H1 (cell line): ENCODE results near the gene PI16. TPM values are rescaled to one million over a fixed set of nuclear protein-coding genes. Genes with fewer than 3 reads are reported as not detected.

ENCODE experiments used
- CTCF ChIA-PET: fragments of 300-600 bp; sonication (Branson Sonifier 250); formaldehyde crosslinking; loops from one replicate; lab custom pipeline; 2021; ENCODE audit not compliant: partially characterized antibody; lab: Charles Lee
- POLR2A ChIA-PET: fragments of 300-600 bp; sonication (Branson Sonifier 250); formaldehyde crosslinking; loops from one replicate; lab custom pipeline; 2021; ENCODE audit warnings: inconsistent platforms; ENCODE audit not compliant: partially characterized antibody; lab: Charles Lee
- DNase-seq, 2 experiments: peaks; one replicate each; pipeline versions ENCODE4 v3.0.0 to v3.0.0-alpha.2; 2010 to 2022; ENCODE audit warnings: low spot score in 2 of 2, low read depth in 1 of 2, mixed read lengths in 1 of 2
- FAIRE-seq: peaks from 2 replicates; lab custom pipeline; 2011; peaks lifted over from hg19 to GRCh38; lab: Jason Lieb, UNC
- H2AFZ ChIP-seq: 2 replicates; pipeline ENCODE4 v1.8.1; 2012; ENCODE audit warnings: low read length, inconsistent platforms
- H2AK5ac ChIP-seq: 2 replicates; pipeline ENCODE4 v1.6.1; 2013; ENCODE audit warnings: low read depth, low read length
- H2BK120ac ChIP-seq: replicated peaks from 2 replicates; pipeline ENCODE3; 2013; ENCODE audit warnings: low read depth, low read length, inconsistent platforms
- H2BK12ac ChIP-seq: 2 replicates; pipeline ENCODE4 v1.6.1; 2013; ENCODE audit warnings: low read depth, low read length
- H2BK15ac ChIP-seq: 2 replicates; pipeline ENCODE4 v1.6.1; 2013; ENCODE audit warnings: low read length
- H2BK20ac ChIP-seq: 2 replicates; pipeline ENCODE4 v1.6.1; 2013; ENCODE audit warnings: low read length
- H2BK5ac ChIP-seq: 2 replicates; pipeline ENCODE4 v1.6.1; 2013; ENCODE audit warnings: low read depth, low read length
- H3K14ac ChIP-seq: 2 replicates; pipeline ENCODE4 v1.6.1; 2013; ENCODE audit warnings: inconsistent platforms; ENCODE audit not compliant: insufficient read length
- H3K18ac ChIP-seq: 2 replicates; pipeline ENCODE4 v1.6.1; 2013; ENCODE audit warnings: low read length; ENCODE audit errors: extremely low read depth
- H3K23ac ChIP-seq: 2 replicates; pipeline ENCODE4 v1.6.1; 2013; ENCODE audit warnings: inconsistent platforms; ENCODE audit not compliant: insufficient read length
- H3K23me2 ChIP-seq: 2 replicates; pipeline ENCODE4 v1.6.1; 2013; ENCODE audit warnings: low read depth, low read length
- H3K27ac ChIP-seq: 2 replicates; pipeline ENCODE4 v1.6.1; 2011; ENCODE audit warnings: low read depth, low read length, inconsistent platforms
- H3K27me3 ChIP-seq, 4 experiments: replicated peaks in 1 of 4; 1 replicate in 1 of 4; 2 replicates in 3 of 4; pipeline versions ENCODE4 v1.6.1 to v1.8.1; 2011 to 2013; ENCODE audit warnings: low read length in 3 of 4, mild to moderate bottlenecking in 3 of 4, inconsistent platforms in 2 of 4, mixed read lengths in 2 of 4, moderate library complexity in 1 of 4; ENCODE audit not compliant: control insufficient read depth in 3 of 4, insufficient read depth in 3 of 4; ENCODE audit errors: extremely low read depth in 1 of 4
- H3K36me3 ChIP-seq, 4 experiments: 2 replicates each; pipeline versions ENCODE4 v1.6.1 to v1.8.1; 2011 to 2013; ENCODE audit warnings: mild to moderate bottlenecking in 4 of 4, low read length in 3 of 4, moderate library complexity in 2 of 4, control low read depth in 1 of 4, inconsistent platforms in 1 of 4; ENCODE audit not compliant: insufficient read depth in 4 of 4, control insufficient read depth in 2 of 4
- H3K4ac ChIP-seq: replicated peaks from 2 replicates; pipeline ENCODE3; 2013; ENCODE audit warnings: low read length, low read depth, mixed read lengths, inconsistent platforms; ENCODE audit not compliant: insufficient read length
- H3K4me1 ChIP-seq, 4 experiments: replicated peaks in 1 of 4; 1 replicate in 1 of 4; 2 replicates in 3 of 4; pipeline versions ENCODE4 v1.6.1 to v1.8.1; 2011 to 2013; ENCODE audit warnings: low read length in 3 of 4, inconsistent platforms in 2 of 4, mixed read lengths in 1 of 4; ENCODE audit not compliant: insufficient read depth in 4 of 4, control insufficient read depth in 3 of 4
- H3K4me2 ChIP-seq, 2 experiments: 2 replicates each; pipeline versions ENCODE4 v1.6.1 to v1.8.1; 2011 to 2013; ENCODE audit warnings: low read depth in 2 of 2, low read length in 2 of 2, control low read depth in 1 of 2, inconsistent platforms in 1 of 2, mild to moderate bottlenecking in 1 of 2; ENCODE audit not compliant: insufficient read depth in 1 of 2
- H3K4me3 ChIP-seq, 4 experiments: fragments of 200-600, 300-600 bp in 1 of 4; sonication (generic), shearing (Covaris generic), sonication (Bioruptor Twin) in 1 of 4; 2 replicates each; pipeline versions ENCODE4 v1.5.1 to v1.8.1; 2011 to 2016; ENCODE audit warnings: low read length in 4 of 4, low read depth in 3 of 4, control low read depth in 2 of 4, inconsistent platforms in 2 of 4, mild to moderate bottlenecking in 2 of 4, mixed read lengths in 1 of 4, moderate library complexity in 1 of 4; ENCODE audit not compliant: insufficient read depth in 2 of 4; ENCODE audit errors: extremely low read depth in 1 of 4
- H3K56ac ChIP-seq: replicated peaks from 2 replicates; pipeline ENCODE3; 2013; ENCODE audit warnings: low read depth, mild to moderate bottlenecking, mixed read lengths, low read length, inconsistent platforms; ENCODE audit not compliant: insufficient read length
- H3K79me1 ChIP-seq: 2 replicates; pipeline ENCODE4 v1.6.1; 2013; ENCODE audit warnings: low read depth, low read length, control low read depth
- H3K79me2 ChIP-seq, 2 experiments: 2 replicates each; pipeline versions ENCODE4 v1.6.1 to v1.8.1; 2012 to 2013; ENCODE audit warnings: low read length in 2 of 2, mild to moderate bottlenecking in 2 of 2, inconsistent platforms in 1 of 2; ENCODE audit not compliant: insufficient read depth in 2 of 2, control insufficient read depth in 1 of 2
- H3K9ac ChIP-seq, 4 experiments: replicated peaks in 1 of 4; 1 replicate in 1 of 4; 2 replicates in 3 of 4; pipeline versions ENCODE4 v1.6.1 to v1.8.1; 2011 to 2013; ENCODE audit warnings: low read depth in 3 of 4, low read length in 3 of 4, control low read depth in 2 of 4, mild to moderate bottlenecking in 2 of 4, moderate library complexity in 2 of 4, inconsistent platforms in 1 of 4; ENCODE audit errors: extremely low read depth in 1 of 4
- H3K9me3 ChIP-seq, 2 experiments: 2 replicates each; pipeline versions ENCODE4 v1.6.1 to v1.8.1; 2012 to 2013; ENCODE audit warnings: mild to moderate bottlenecking in 2 of 2, moderate library complexity in 2 of 2, control low read depth in 1 of 2, inconsistent platforms in 1 of 2, low read depth in 1 of 2, low read length in 1 of 2, mixed read lengths in 1 of 2; ENCODE audit not compliant: insufficient read depth in 2 of 2
- H4K20me1 ChIP-seq, 2 experiments: replicated peaks in 1 of 2; 2 replicates each; pipeline versions ENCODE3 to v1.8.1; 2011 to 2013; ENCODE audit warnings: inconsistent platforms in 2 of 2, low read length in 2 of 2, mild to moderate bottlenecking in 1 of 2; ENCODE audit not compliant: insufficient read depth in 2 of 2, control insufficient read depth in 1 of 2
- H4K5ac ChIP-seq: 2 replicates; pipeline ENCODE4 v1.6.1; 2013; ENCODE audit warnings: low read length, low read depth, mixed read lengths, inconsistent platforms; ENCODE audit not compliant: insufficient read length
- H4K8ac ChIP-seq: 2 replicates; pipeline ENCODE4 v1.8.0; 2013; ENCODE audit warnings: mild to moderate bottlenecking, moderate library complexity, low read length, inconsistent platforms; ENCODE audit not compliant: insufficient read depth; ENCODE audit errors: extremely low read depth
- H4K91ac ChIP-seq: replicated peaks from 2 replicates; pipeline ENCODE3; 2013; ENCODE audit warnings: low read length, mixed read lengths, inconsistent platforms; ENCODE audit not compliant: insufficient read length
- ATF3 ChIP-seq: IDR thresholded peaks from 2 replicates; pipeline ENCODE4 v1.6.1; 2011; ENCODE audit warnings: low read depth, mild to moderate bottlenecking, low read length; ENCODE audit not compliant: insufficient read depth
- CEBPB ChIP-seq: IDR thresholded peaks from 2 replicates; pipeline ENCODE4 v1.6.1; 2012; ENCODE audit warnings: low read depth, low read length
- E2F6 ChIP-seq: IDR thresholded peaks from 2 replicates; pipeline ENCODE4 v1.6.1; 2012; ENCODE audit warnings: inconsistent platforms
- KDM4A ChIP-seq: IDR thresholded peaks from one replicate; pipeline ENCODE4 v1.7.1; 2012; ENCODE audit warnings: low read depth, mild to moderate bottlenecking, moderate library complexity, low read length, inconsistent platforms; ENCODE audit not compliant: severe bottlenecking
- KDM5A ChIP-seq: fragments of 200-600 bp; IDR thresholded peaks from 2 replicates; pipeline ENCODE4 v1.7.1; 2012; ENCODE audit warnings: mild to moderate bottlenecking, low read length, inconsistent platforms, mixed read lengths
- RAD21 ChIP-seq, 2 experiments: IDR thresholded peaks in 1 of 2; conservative IDR thresholded peaks in 1 of 2; 2 replicates each; pipeline ENCODE4 v1.6.1; 2011; ENCODE audit warnings: low read depth in 2 of 2, low read length in 2 of 2, improper control_type of control experiment in 1 of 2, inconsistent platforms in 1 of 2, mild to moderate bottlenecking in 1 of 2, moderate library complexity in 1 of 2
- RBBP5 ChIP-seq: IDR thresholded peaks from 2 replicates; pipeline ENCODE4 v1.7.1; 2012; ENCODE audit warnings: low read depth, mild to moderate bottlenecking, inconsistent platforms, low read length, moderate library complexity, borderline replicate concordance
- RFX5 ChIP-seq: IDR thresholded peaks from 2 replicates; pipeline ENCODE4 v1.6.1; 2011; ENCODE audit warnings: low read depth, low read length, improper control_type of control experiment, borderline replicate concordance
- SP2 ChIP-seq: IDR thresholded peaks from 2 replicates; pipeline ENCODE4 v1.6.1; 2012; ENCODE audit warnings: mild to moderate bottlenecking, low read length, inconsistent platforms
- SUZ12 ChIP-seq: fragments of 200-600 bp; sonication (generic); IDR thresholded peaks from 2 replicates; pipeline ENCODE4 v1.6.1; 2012; ENCODE audit warnings: mild to moderate bottlenecking, inconsistent platforms, low read length, moderate library complexity, mixed read lengths
- USF2 ChIP-seq: IDR thresholded peaks from 2 replicates; pipeline ENCODE4 v1.6.1; 2011; ENCODE audit warnings: low read length, improper control_type of control experiment
- WGBS, 2 experiments: shearing (Covaris generic) in 1 of 2; methylation state at CpG; one replicate each; pipeline versions ENCODE4 v1.1.6 to v1.1.7; 2013 to 2015; ENCODE audit warnings: low lambda C conversion rate in 2 of 2, mixed read lengths in 2 of 2, inconsistent platforms in 1 of 2, low coverage in 1 of 2, missing lambda C conversion rate in 1 of 2; ENCODE audit not compliant: insufficient replicate concordance in 2 of 2, insufficient coverage in 1 of 2, insufficient read length in 1 of 2; ENCODE audit errors: extremely low coverage in 1 of 2, missing lambda C conversion rate in 1 of 2; 5-methylcytosine and 5-hydroxymethylcytosine counted together
- polyA plus RNA-seq, 7 experiments: library from polyadenylated mRNA; depleted of rRNA in 3 of 7; stranded (reverse) in 5 of 7; unstranded in 2 of 7; fragments of >200 nt in 5 of 7; fragments of 200-250 nt in 2 of 7; gene quantifications; 1 replicate in 5 of 7; 2 replicates in 1 of 7; 4 replicates in 1 of 7; pipeline versions ENCODE4 v1.2.1 to v1.2.3, GENCODE V29; 2011 to 2013; ENCODE audit warnings: missing spikeins in 2 of 7, mixed read lengths in 2 of 7
- total RNA-seq: library from RNA; stranded (reverse); fragmentation: NEBNext Ultra II Directional; extraction: Animal tissue kit (Norgen Biotek cat#: 25700); gene quantifications from 2 replicates; pipeline ENCODE4 v1.2.1, GENCODE V29; 2021

Gene PI16
- total and polyA plus RNA-seq, 2 of the 8 experiments (the other 6 are each of a cell fraction or from before 2014, with no cell fraction given) = 0.05 TPM; not detected in 1

- Histone ChIP-seq H4K20me1 (peaks cover 4 to 5% of the 10 kb centered on the region in 2 experiments), H3K79me1 (peaks cover 4% of the 10 kb centered on the region), H2BK5ac (no peak overlapping the region), H3K79me2 (peaks cover 16% of the 10 kb centered on the region in 2 experiments), H3K18ac (no peak overlapping the region), H4K8ac (no peak overlapping the region), H3K9ac (no peak overlapping the region), H3K27ac (no peak overlapping the region), H3K23me2 (peaks cover 13% of the 10 kb centered on the region; the same call in 1 of the 2 replicates), H2BK120ac (no peak overlapping the region), H2BK12ac (no peak overlapping the region), H4K91ac (no peak overlapping the region), H3K36me3 (no peaks in the 10 kb centered on the region), H3K23ac (no peak overlapping the region), H2BK20ac (no peak overlapping the region), H4K5ac (no peak overlapping the region), H3K4me1 (peaks cover 0 to 6% (median 3%) of the 10 kb centered on the region in 4 experiments; a peak in 4 of 7 replicates), H3K27me3 (no peaks in the 10 kb centered on the region; a peak in 1 of 7 replicates), H3K56ac (no peak overlapping the region), H3K9me3 (no peaks in the 10 kb centered on the region), H3K4me2 (no peak overlapping the region), H3K4ac (no peak overlapping the region), H3K14ac (no peak overlapping the region), H2BK15ac (no peak overlapping the region), H3K4me3 (no peak overlapping the region), H2AK5ac (no peak overlapping the region), H2AFZ (no peak overlapping the region)
- FAIRE-seq = no peak
- CTCF ChIA-PET = interaction anchor here (1.2 to 3.5 kb wide), 3 partner anchors 9 to 29 kb away, joined by 4 to 21 read pairs (median 14); no protein-coding TSS in a partner anchor
- 82% methylated on average over 6 of the region's 6 CpGs; no CpG with 5 or more reads in 1 of the 2 experiments for WGBS, 2 experiments
- DNase-seq = no peak
- POLR2A ChIA-PET = interaction anchor here (1.3 kb wide), 1 partner anchor 12 kb away, joined by 3 read pairs; no protein-coding TSS in a partner anchor
- TF ChIP-seq SP2 (no peak), ATF3 (no peak), RBBP5 (no peak), SUZ12 (no peak), E2F6 (no peak), KDM5A (no peak), USF2 (no peak), RAD21 (IDR thresholded peaks at IDR 0.05 in 1 of 2, conservative IDR thresholded peaks at IDR 0.05 in 1 of 2; ENCODE audit: low read depth in 2 of 2, low read length in 2 of 2) (no peak), KDM4A (no peak), RFX5 (no peak), CEBPB (no peak)
These were observed 34.7 kb downstream of the PI16 start for GRCh38 chr6:36989264-36989663.
